ENCODE data around the gene PPP4R3C.
"Not testable (repeated sequence)": the region's sequence is repeated elsewhere in the genome, so short reads cannot be mapped to it uniquely, and the experiment has no call there.

DNA sequence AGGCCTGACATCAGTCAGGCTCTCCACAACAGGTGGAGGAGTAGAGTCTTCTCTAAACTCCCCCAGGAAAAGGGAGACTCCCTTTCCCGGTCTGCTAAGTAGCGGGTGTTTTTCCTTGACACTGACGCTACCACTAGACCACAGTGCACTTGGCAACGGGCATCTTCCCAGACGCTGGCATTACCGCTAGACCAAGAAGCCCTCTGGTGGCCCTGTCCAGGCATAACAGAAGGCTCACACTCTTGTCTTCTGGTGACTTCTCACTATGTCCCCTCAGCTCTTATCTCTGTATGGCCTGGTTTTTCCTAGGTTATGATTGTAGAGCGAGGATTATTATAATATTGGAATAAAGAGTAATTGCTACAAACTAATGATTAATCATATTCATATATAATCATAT is 20.7 kb downstream of the PPP4R3C start:
- TF ChIP-seq, protein P1, sequence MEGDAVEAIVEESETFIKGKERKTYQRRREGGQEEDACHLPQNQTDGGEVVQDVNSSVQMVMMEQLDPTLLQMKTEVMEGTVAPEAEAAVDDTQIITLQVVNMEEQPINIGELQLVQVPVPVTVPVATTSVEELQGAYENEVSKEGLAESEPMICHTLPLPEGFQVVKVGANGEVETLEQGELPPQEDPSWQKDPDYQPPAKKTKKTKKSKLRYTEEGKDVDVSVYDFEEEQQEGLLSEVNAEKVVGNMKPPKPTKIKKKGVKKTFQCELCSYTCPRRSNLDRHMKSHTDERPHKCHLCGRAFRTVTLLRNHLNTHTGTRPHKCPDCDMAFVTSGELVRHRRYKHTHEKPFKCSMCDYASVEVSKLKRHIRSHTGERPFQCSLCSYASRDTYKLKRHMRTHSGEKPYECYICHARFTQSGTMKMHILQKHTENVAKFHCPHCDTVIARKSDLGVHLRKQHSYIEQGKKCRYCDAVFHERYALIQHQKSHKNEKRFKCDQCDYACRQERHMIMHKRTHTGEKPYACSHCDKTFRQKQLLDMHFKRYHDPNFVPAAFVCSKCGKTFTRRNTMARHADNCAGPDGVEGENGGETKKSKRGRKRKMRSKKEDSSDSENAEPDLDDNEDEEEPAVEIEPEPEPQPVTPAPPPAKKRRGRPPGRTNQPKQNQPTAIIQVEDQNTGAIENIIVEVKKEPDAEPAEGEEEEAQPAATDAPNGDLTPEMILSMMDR (IDR thresholded peaks at IDR 0.05; ENCODE audit: low read depth, low read length): not testable (repeated sequence)
- not testable (repeated sequence) for TF ChIP-seq EZH2phosphoT487 (IDR thresholded peaks at IDR 0.05; ENCODE audit: low read depth)

Measured in OCI-LY3 (cell line).